Tibial nerve (tissue), 4 donors: ENCODE data around the gene CPS1.

Experiments
- CTCF ChIP-seq, 5 experiments: fragments of 200-600 bp in 3 of 5; fragments of 450-650 bp in 2 of 5; sonication (generic) in 3 of 5; IDR thresholded peaks; one replicate each; pipeline ENCODE4 v1.5.1; 2016 to 2019; ENCODE audit warnings: antibody characterized with exemption in 5 of 5, mild to moderate bottlenecking in 3 of 5, moderate library complexity in 2 of 5
- EP300 ChIP-seq, 2 donors: sonication (generic); formaldehyde crosslinking; IDR thresholded peaks; one replicate each; pipeline ENCODE4 v1.6.1; 2017; ENCODE audit warnings: antibody characterized with exemption in 2 of 2, mild to moderate bottlenecking in 1 of 2
- POLR2A ChIP-seq, 2 donors: fragments of 450-650 bp; IDR thresholded peaks; one replicate each; pipeline ENCODE4 v1.6.1; 2017; ENCODE audit warnings: antibody characterized with exemption in 2 of 2, mild to moderate bottlenecking in 2 of 2, moderate library complexity in 2 of 2

GRCh38 chr2:210586381-210586780 is 30.0 kb downstream of the CPS1 start:
- no peak for TF ChIP-seq CTCF (IDR thresholded peaks at IDR 0.05)
- TF ChIP-seq EP300 (IDR thresholded peaks at IDR 0.05), result no peak
- no peak for TF ChIP-seq POLR2A (IDR thresholded peaks at IDR 0.05)
